Measurements from ENCODE around the gene STBD1.
"Not testable (repeated sequence)": the region's sequence is repeated elsewhere in the genome, so short reads cannot be mapped to it uniquely, and the experiment has no call there.

The STBD1 gene

GRCh38 chr4:76334885-76335284 is 28.4 kb downstream of the STBD1 start:
- DNase-seq = no peak

- DNase-seq = no peak
These were observed 32.8 kb downstream of the STBD1 start for GRCh38 chr4:76339364-76339763.

GRCh38 chr4:76341063-76341462 is 34.5 kb downstream of the STBD1 start:
- no peak for DNase-seq

GRCh38 chr4:76342191-76342590 is 35.7 kb downstream of the STBD1 start:
- DNase-seq = no peak

- no peak for DNase-seq
These were observed 36.3 kb downstream of the STBD1 start for GRCh38 chr4:76342803-76343202.

- DNase-seq = peak; percentile 28
These were observed 48.3 kb downstream of the STBD1 start for GRCh38 chr4:76354517-76355473.

GRCh38 chr4:76357981-76358380 is 51.4 kb downstream of the STBD1 start:
- no peak for DNase-seq

- not testable (repeated sequence) for DNase-seq
These were observed 53.4 kb downstream of the STBD1 start for GRCh38 chr4:76359881-76360466.

Measured in activated naive CD4-positive, alpha-beta T cell treated with Interleukin-2 at 50 U/mL for 16 hours (primary cell).